COLO668 (cell line): Measurements from ENCODE around the gene DOCK9.

Experiments
- DNase-seq: peaks from one replicate; lab custom pipeline; 2025; ENCODE audit not compliant: unreplicated experiment; lab: John Stamatoyannopoulos, UW

Gene DOCK9

DNA sequence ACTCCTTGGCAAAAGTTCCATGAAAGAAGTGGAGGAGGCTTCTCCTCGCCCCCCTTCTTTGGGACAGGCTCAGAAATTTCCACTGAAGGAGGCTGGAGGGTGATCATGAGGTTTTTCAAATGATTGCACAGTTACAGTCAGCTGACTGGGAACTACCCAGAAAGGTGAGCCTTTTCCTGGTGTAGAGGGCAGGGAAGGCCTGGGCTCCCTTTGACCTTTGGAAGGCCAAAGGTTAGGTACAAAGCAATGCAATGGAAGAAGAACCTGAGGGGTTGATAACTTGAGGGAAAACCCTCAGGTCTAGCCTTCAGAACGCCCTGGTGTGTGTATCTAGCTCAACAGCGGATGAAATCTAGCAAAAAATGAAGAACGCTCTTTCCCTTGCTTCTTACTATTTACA is 175.3 kb downstream of the DOCK9 start:
- no peak for DNase-seq

DNA sequence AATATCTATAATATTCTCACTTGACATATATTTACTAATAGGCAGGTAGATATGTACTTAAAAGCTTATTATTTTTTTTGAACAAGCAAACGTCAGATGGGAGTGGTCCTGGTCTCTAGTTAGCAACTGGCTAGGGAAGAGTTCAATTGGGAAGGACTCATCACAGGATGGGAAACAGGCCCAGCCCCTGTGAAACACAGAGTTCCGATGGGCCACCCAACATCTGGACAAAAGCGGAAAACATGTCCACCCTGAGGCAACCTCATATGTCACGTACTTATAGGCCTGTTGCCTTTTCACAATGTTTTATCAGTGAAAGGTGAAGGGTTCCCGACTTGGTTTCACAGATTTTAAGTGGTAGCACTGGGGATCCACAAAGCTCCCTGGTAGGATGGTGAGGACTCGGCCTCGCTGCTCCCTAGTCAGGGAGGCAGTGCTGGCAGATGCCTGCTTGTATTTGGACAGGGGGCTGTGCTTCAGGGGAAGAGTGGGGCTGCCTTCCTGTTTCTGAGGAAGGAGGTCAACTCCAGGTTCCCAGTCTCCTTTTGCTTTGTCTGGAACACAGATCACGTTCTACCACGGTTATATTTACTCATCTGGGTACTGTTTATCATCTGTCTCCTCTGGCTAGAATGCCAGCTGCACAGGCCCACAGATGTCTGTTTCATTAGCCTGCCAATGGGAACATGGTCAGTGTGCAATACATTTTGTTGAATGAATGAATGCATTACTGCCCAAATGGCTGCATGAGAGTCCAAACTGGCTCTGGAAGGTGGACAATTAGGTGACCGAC is 176.0 kb downstream of the DOCK9 start:
- peak; percentile 45 for DNase-seq

DNA sequence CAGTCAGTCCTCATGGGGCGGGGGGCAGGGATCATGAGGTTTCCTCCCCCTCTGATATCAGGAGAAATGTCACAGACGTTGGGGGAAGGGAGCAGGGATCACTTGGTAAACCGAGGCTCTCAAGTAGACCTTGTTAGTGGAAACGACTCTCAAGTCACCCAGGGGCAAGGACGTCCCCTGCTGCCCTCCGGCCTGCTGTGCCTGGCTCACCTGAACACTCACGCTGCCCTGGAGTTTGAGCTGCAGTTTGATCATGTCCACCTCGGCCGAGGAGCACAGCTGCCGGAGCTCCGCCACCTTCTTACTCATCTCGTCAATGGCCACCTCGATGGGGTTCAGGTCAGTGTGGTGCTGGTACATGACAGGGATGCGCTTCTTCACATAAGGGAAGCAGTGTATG is 177.8 kb downstream of the DOCK9 start:
- no peak for DNase-seq

DNA sequence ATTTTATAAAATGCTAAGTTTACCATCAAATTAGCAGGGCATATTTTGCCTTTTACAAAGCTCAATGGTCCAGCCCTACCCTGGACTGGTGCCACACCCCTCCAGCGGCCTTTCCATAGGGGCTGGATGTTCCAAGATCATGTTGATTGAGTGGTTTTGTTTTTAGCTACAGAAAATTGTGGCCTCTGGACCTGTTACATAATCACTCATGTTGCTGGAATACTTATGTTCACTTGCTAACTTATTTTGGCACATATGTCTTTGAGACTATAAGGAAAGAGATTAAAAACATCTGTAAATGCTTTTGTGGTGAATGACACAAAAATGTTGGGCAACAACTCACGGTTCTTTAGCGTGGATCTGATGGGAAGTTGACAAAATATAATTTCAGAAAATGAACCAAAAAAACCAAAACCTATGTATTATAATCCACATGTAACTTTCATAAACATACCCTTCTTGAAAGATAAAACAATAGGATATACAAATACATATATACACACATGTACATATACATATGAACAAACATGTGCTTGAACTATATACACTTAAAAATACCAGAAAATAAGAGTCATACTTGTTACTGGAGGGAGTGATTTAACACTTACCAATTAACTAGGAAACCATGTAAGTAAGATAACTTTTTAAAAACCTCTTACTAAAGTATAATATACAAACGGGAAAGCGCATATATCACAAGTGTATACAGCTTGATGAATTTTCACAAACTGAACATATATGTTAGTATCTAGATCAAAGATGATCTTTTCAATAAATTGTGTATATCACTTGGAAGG is 178.8 kb downstream of the DOCK9 start:
- DNase-seq: no peak

DNA sequence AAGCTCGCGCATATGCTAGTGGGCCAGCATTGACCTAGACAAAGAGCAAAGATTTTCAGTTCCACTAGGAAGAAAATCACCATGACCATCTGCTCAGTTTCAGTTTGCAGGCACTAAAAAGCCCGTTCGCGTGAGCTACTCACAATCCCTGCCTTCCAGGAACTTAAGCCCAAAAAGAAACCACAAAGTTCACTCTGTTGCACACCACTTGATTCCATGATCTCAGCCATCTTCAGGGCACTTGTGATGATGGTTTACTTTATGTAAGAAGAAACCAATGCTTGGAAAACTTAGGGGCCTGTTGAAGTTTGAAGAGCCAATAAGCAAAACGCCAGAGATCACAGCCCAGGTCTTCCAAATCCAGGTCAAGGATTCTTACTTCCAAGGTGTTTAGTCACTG is 180.4 kb downstream of the DOCK9 start:
- DNase-seq: no peak

DNA sequence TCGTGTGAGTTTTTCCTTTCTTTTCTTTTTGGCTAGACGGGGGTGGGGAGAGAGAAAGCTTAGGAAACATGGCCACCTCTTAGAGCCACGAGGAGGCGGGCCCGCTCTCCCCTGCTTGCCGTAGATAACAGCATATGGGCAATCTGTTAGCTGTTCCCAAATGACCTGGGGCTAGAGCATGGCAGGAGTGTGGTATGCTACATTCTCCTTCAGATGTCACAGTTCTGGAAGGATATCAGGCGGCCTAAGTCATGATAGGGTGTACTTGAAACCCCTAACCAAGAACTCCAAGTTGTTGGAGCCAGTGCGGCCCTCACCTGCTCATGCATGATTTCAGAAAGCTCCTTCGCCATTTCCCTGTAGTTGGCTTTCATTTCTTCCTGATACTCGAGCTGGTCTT is 181.1 kb downstream of the DOCK9 start:
- no peak for DNase-seq

DNA sequence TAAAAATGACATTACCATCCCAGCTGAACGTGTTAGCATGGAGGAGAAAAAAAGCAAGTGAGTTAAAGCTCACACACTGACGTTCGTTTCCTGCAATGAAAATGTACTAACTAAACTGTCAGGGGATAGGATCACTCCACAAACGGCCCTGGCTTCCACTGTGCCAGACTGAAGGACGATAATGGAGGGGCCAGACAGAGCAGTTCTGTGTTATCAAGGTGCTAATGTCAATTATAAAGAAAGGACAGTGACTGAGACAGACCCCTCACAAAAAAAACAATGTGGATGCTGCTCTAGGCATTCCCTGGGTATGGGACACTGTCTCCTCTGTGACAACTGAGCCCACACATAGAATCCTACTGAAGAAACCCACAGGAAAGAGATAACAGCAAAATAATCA is 181.7 kb downstream of the DOCK9 start:
- no peak for DNase-seq

GRCh38 chr13:98795220-98795619 is 182.6 kb downstream of the DOCK9 start:
- no peak for DNase-seq

DNA sequence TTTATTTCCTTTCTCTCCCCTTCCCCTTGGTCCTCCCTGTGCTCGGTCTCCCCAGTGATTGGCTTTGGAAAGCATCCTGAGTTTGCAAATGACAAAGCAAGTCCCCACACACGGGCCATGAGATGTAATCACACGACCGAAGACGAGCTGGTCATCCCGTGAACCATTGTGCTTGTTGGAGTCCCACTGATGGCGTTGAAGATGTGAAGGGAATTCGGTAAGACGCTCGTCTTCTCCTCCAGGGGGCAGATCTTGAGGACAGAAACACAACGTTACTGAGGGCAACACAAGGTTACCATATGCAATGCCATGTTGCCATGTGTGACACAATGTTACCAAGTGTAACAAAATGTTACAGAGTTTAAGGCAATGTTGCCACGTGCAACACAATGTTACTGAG is 183.4 kb downstream of the DOCK9 start:
- DNase-seq: no peak

DNA sequence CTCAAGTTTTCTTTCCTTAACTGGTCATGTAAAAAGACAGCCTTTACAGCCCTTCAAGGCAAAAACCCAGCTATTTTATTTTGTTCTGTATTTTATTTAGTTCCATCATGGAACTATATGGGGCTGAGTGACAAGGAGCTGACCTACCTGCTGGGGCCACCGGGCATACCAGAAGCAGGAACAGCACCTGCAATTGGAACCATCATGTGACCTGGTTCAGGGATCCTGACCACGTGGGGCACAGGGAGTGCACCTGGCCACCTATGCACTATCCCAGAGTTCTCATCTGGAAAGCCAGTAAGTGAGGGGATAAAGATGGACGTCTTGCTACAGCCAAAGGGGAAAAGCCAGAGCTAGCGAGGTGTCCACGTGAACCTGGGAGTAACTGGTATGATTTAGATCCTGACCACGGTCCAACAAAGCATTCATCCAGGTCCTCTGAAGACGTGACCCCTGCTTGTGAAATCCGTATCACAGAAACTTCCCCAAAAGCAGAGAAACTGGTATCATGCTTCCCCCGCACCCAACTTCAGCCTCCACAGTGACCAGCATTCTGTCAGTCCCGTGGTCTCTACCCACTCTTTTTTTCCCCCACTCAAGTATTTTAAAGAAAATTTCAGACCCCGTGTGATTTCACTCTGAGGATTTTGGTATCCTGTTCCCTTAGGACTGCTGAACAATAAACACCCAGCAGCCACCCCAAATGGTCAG is 184.9 kb downstream of the DOCK9 start:
- DNase-seq: no peak

DNA sequence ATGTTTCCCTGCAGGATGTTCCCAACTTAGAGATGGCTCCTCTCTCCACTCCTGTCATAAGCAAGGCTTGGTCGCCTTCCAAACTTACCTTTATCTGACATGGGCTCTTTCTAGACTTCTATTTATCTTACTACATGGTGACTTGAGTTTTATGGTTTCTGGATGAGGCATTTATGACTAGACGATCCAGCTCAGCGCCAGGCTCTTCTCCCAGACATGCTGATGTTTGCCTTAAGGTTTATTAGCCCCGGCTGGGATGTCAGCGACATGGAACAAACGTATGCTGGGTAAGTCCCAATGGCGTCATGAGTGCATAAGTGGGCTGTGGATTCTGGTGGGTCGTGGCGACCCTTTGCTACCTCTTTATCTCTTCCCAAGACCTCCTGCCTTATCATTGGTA is 185.5 kb downstream of the DOCK9 start:
- DNase-seq: no peak

GRCh38 chr13:98791611-98792010 is 186.3 kb downstream of the DOCK9 start:
- DNase-seq: no peak

DNA sequence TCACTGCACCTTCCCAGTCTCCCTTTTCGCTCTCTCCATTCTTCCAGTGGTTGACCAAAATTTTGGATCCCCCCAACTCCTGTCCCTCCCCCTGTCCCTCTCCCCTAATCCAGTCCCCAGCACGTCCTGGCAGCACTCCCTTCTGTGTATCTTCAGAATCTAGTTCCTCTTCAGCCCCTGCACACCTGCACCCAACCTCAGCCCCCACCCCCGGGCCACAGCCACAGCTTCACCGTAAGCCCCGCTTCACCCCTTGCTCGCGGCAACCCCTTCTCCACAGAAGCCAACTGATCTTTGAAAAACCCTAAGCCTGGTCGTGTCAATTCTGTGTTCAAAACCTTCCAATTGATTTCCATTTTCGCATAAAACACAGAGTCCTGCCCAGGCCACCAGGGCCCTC is 189.9 kb downstream of the DOCK9 start:
- no peak for DNase-seq

DNA sequence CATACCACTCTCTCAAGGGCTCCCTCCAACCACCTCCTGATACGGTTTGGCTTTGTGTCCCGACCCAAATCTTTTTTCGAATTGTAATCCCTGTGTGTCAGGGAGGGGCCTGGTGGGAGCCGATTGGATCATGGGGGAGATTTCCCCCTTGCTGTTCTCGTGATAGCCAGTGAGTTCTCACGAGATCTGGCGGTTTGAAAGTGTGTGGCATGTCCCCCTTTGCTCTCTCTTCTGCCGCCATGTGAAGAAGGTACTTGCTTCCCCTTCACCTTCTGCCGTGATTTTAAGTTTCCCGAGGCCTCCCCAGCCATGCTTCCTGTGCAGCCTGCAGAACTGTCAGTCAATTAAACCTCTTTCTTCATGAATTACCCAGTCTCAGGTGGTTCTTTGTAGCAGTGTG is 190.7 kb downstream of the DOCK9 start:
- no peak for DNase-seq

DNA sequence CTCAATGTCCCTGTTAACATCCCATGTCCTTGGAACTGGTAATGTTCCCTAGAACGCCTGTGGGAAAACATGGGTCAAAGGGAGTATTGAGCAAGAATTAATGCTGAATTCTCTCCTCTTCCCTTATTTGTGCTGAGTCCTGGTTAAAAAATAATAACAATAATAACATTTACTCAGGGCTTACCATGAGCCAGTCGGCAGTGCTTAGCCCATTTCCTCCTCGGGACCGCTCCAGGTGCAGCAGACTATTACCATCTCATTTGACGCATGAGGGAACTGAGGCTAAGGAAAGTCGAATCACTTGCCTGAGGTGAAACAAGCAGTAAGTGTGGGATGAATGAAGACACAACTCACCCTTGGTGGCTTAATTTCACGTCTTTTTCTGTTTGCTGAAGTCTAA is 191.8 kb downstream of the DOCK9 start:
- DNase-seq: no peak

GRCh38 chr13:98785405-98785804 is 192.5 kb downstream of the DOCK9 start:
- no peak for DNase-seq

- DNase-seq: no peak
Observed at GRCh38 chr13:98784666-98785065, 193.2 kb downstream of the DOCK9 start.

DNA sequence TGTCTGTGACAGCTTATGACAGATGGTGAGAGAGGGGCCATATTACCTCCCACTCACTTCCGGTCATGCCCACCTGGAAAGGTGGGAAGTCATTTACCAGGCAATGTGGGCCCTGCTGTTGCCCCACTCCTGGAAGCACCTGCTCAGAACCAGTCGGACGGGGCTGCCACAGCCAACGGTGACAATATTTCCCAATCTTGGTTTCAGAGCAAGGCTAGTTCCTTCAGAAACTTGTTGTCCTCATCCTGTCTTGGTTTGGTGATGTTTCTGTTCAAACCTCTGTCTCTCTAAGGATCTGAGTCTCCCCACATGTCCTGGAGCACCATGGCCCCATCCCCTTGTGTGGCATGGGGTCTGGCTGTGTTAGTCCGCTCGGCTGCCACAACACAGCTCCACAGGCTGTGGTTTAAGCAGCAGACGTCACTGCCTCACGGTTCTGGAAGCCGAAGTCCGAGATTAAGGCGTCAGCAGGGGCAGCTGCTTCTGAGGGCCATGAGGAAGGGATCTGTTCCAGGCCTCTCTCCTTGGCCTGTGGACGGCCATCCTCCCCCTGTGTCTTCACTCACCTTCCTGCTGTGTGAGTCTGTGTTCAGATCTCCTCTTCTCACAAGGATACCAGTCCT is 193.9 kb downstream of the DOCK9 start:
- DNase-seq: no peak

GRCh38 chr13:98782654-98783053 is 195.2 kb downstream of the DOCK9 start:
- no peak for DNase-seq

- DNase-seq: no peak
Observed at GRCh38 chr13:98781905-98782304, 196.0 kb downstream of the DOCK9 start.

DNA sequence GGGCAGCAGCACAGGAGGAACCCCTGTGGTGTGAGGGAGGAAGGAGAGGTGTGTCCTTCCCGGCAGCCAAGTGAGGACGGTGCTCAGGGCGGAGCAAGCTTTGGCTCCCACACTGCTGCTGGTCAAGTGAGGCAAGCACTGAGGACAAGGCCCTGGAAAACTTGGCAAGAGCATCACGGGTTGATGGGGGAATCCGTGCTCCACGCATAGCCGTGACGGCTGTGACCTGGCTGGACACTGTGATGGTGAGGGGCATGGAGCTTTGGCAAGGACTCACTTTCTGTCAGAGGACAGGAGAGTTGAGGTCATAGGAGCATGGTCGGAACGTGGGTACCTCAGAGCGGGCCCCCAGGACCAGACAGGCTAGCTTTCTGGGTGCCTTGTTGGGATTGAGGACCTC is 196.4 kb downstream of the DOCK9 start:
- DNase-seq: no peak
